ENCODE results near the gene BHMT.
A peak's percentile ranks its signal among the peaks of the same experiment; 100 is the strongest.

The BHMT gene

GRCh38 chr5:79111387-79111959 lies at the start of gene BHMT:
Gene BHMT, plus strand, starts transcription at chr5:79111809. Its CDS starts 77 bp downstream, at chr5:79111886.
- no peak within 1 kb of the TSS for H3K4me3 ChIP-seq (replicated peaks in 1 of 2; ENCODE audit: low read depth in 2 of 2, low read length in 2 of 2)
- DNase-seq (ENCODE audit: low read depth in 2 of 2) = no peak
- TF ChIP-seq CTCF (IDR thresholded peaks at IDR 0.05; ENCODE audit: low read depth, low read length) = no peak

GRCh38 chr5:79062436-79062835 lies 49.2 kb upstream of the BHMT start:
- H3K4me3 ChIP-seq (replicated peaks in 1 of 2; ENCODE audit: low read depth in 2 of 2, low read length in 2 of 2) = no peak overlapping the region
- TF ChIP-seq CTCF (IDR thresholded peaks at IDR 0.05; ENCODE audit: low read depth, low read length) = no peak
- no peak for DNase-seq (ENCODE audit: low read depth in 2 of 2)

- TF ChIP-seq CTCF (IDR thresholded peaks at IDR 0.05; ENCODE audit: low read depth, low read length) = no peak
- peak within 1 kb of the TSS; percentile 28 to 34 for H3K4me3 ChIP-seq (replicated peaks in 1 of 2; ENCODE audit: low read depth in 2 of 2, low read length in 2 of 2)
- DNase-seq (ENCODE audit: low read depth in 2 of 2) = peak; percentile 10 to 41
These were observed 41.9 kb upstream of the BHMT start, which contains the start of the genes BHMT2 and DMGDH for GRCh38 chr5:79069488-79070349. Gene BHMT2, plus strand, starts transcription at chr5:79069767. Its CDS starts 16 bp downstream, at chr5:79069783. Gene DMGDH, minus strand, starts transcription at chr5:79069674. Its CDS starts 54 bp downstream, at chr5:79069620.

- H3K4me3 ChIP-seq (replicated peaks in 1 of 2; ENCODE audit: low read depth in 2 of 2, low read length in 2 of 2) = no peak overlapping the region
- TF ChIP-seq CTCF (IDR thresholded peaks at IDR 0.05; ENCODE audit: low read depth, low read length) = no peak
- peak in 1 of 2 donors; percentile 33 for DNase-seq (ENCODE audit: low read depth in 2 of 2)
These were observed 41.3 kb upstream of the BHMT start for GRCh38 chr5:79070350-79070667.

GRCh38 chr5:79074641-79075040 lies 37.0 kb upstream of the BHMT start:
- H3K4me3 ChIP-seq (replicated peaks in 1 of 2; ENCODE audit: low read depth in 2 of 2, low read length in 2 of 2) = no peak overlapping the region
- DNase-seq (ENCODE audit: low read depth in 2 of 2) = peak; percentile 4 to 60
- TF ChIP-seq CTCF (IDR thresholded peaks at IDR 0.05; ENCODE audit: low read depth, low read length) = no peak

GRCh38 chr5:79075646-79076426 lies 35.8 kb upstream of the BHMT start:
- no peak for DNase-seq (ENCODE audit: low read depth in 2 of 2)
- no peak overlapping the region for H3K4me3 ChIP-seq (replicated peaks in 1 of 2; ENCODE audit: low read depth in 2 of 2, low read length in 2 of 2)
- no peak for TF ChIP-seq CTCF (IDR thresholded peaks at IDR 0.05; ENCODE audit: low read depth, low read length)
